PFSK-1 (cell line): Measurements from ENCODE around the gene SPINT3.

Source experiments
- FOXP2 ChIP-seq: optimal IDR thresholded peaks from 2 replicates; pipeline ENCODE3; 2011; ENCODE audit warnings: borderline replicate concordance, control low read depth, inconsistent platforms; ENCODE audit not compliant: insufficient read depth; ENCODE audit errors: extremely low read length, extremely low read depth
- POLR2AphosphoS5 ChIP-seq: IDR thresholded peaks from 2 replicates; pipeline ENCODE4 v1.6.1; 2012; ENCODE audit warnings: low read depth, mild to moderate bottlenecking, control low read depth, low read length, moderate library complexity
- REST ChIP-seq, 2 experiments: IDR thresholded peaks; 2 replicates each; pipeline versions ENCODE4 v1.6.1 to v1.8.0; 2011 to 2012; ENCODE audit warnings: low read depth in 2 of 2, low read length in 2 of 2, control low read depth in 1 of 2, inconsistent platforms in 1 of 2, mild to moderate bottlenecking in 1 of 2, moderate library complexity in 1 of 2; ENCODE audit not compliant: insufficient read depth in 1 of 2
- SIN3A ChIP-seq: IDR thresholded peaks from 2 replicates; pipeline ENCODE4 v1.6.1; 2012; ENCODE audit warnings: mild to moderate bottlenecking, low read length, moderate library complexity, borderline replicate concordance; ENCODE audit not compliant: insufficient read depth
- TAF1 ChIP-seq: IDR thresholded peaks from 2 replicates; pipeline ENCODE4 v1.6.1; 2012; ENCODE audit warnings: low read length, control low read depth, borderline replicate concordance; ENCODE audit not compliant: insufficient read depth

The SPINT3 gene

GRCh38 chr20:45484676-45485075 is 30.7 kb downstream of the SPINT3 start:
- TF ChIP-seq REST (IDR thresholded peaks at IDR 0.05; ENCODE audit: insufficient read depth in 1 of 2, low read depth in 2 of 2, low read length in 2 of 2), result no peak
- no peak for TF ChIP-seq POLR2AphosphoS5
- no peak for TF ChIP-seq FOXP2
- no peak for TF ChIP-seq SIN3A
- no peak for TF ChIP-seq TAF1

GRCh38 chr20:45479822-45480221 is 35.6 kb downstream of the SPINT3 start:
- no peak for TF ChIP-seq REST (IDR thresholded peaks at IDR 0.05; ENCODE audit: insufficient read depth in 1 of 2, low read depth in 2 of 2, low read length in 2 of 2)
- TF ChIP-seq TAF1, result no peak
- no peak for TF ChIP-seq SIN3A
- TF ChIP-seq FOXP2, result no peak
- no peak for TF ChIP-seq POLR2AphosphoS5

- TF ChIP-seq REST (IDR thresholded peaks at IDR 0.05; ENCODE audit: insufficient read depth in 1 of 2, low read depth in 2 of 2, low read length in 2 of 2), result no peak
- TF ChIP-seq FOXP2, result no peak
- TF ChIP-seq POLR2AphosphoS5, result no peak
- no peak for TF ChIP-seq SIN3A
- TF ChIP-seq TAF1, result no peak
These were observed 44.5 kb downstream of the SPINT3 start for GRCh38 chr20:45470937-45471336.

GRCh38 chr20:45470262-45470931 is 45.0 kb downstream of the SPINT3 start:
- TF ChIP-seq FOXP2 (no peak), POLR2AphosphoS5 (no peak), TAF1 (no peak), REST (IDR thresholded peaks at IDR 0.05; ENCODE audit: insufficient read depth in 1 of 2, low read depth in 2 of 2, low read length in 2 of 2) (no peak), SIN3A (no peak)
